H9 (cell line): Measurements from ENCODE around the gene NPR1. TPM values are rescaled to one million over a fixed set of nuclear protein-coding genes. Genes with fewer than 3 reads are reported as not detected.

ENCODE experiments used
- DNase-seq: peaks from one replicate; pipeline ENCODE4 v3.0.0-alpha.2; 2017
- H2AFZ ChIP-seq: one replicate; pipeline ENCODE4 v1.6.1; 2013; ENCODE audit warnings: mild to moderate bottlenecking, low read length, control low read depth, moderate library complexity
- H2AK5ac ChIP-seq: 2 replicates; pipeline ENCODE4 v1.6.1; 2013; ENCODE audit warnings: low read length, control low read depth, mixed read lengths; ENCODE audit not compliant: insufficient read length
- H2BK120ac ChIP-seq: one replicate; pipeline ENCODE4 v1.6.1; 2013; ENCODE audit warnings: low read depth, mild to moderate bottlenecking, low read length, control low read depth, inconsistent platforms; ENCODE audit not compliant: poor library complexity, severe bottlenecking
- H2BK12ac ChIP-seq: 2 replicates; pipeline ENCODE4 v1.6.1; 2013; ENCODE audit warnings: low read length, control low read depth, mixed read lengths, low read depth; ENCODE audit not compliant: insufficient read length
- H2BK15ac ChIP-seq: 2 replicates; pipeline ENCODE4 v1.6.1; 2013; ENCODE audit warnings: low read depth, low read length, control low read depth
- H2BK20ac ChIP-seq: one replicate; pipeline ENCODE4 v1.6.1; 2013; ENCODE audit warnings: low read depth, mild to moderate bottlenecking, low read length, control low read depth, inconsistent platforms; ENCODE audit not compliant: poor library complexity, severe bottlenecking
- H2BK5ac ChIP-seq: 2 replicates; pipeline ENCODE4 v1.6.1; 2013; ENCODE audit warnings: low read length, control low read depth, mixed read lengths; ENCODE audit not compliant: insufficient read length
- H3K14ac ChIP-seq: 2 replicates; pipeline ENCODE4 v1.6.1; 2013; ENCODE audit warnings: low read length, control low read depth; ENCODE audit not compliant: insufficient read depth
- H3K18ac ChIP-seq: 2 replicates; pipeline ENCODE4 v1.6.1; 2013; ENCODE audit warnings: low read depth, mild to moderate bottlenecking, mixed read lengths, low read length, control low read depth; ENCODE audit not compliant: insufficient read length
- H3K23ac ChIP-seq: 2 replicates; pipeline ENCODE4 v1.6.1; 2013; ENCODE audit warnings: low read length, control low read depth, mixed read lengths, low read depth; ENCODE audit not compliant: insufficient read length
- H3K23me2 ChIP-seq: 2 replicates; pipeline ENCODE4 v1.6.1; 2013; ENCODE audit warnings: low read depth, mild to moderate bottlenecking, mixed read lengths, low read length, control low read depth; ENCODE audit not compliant: insufficient read length, poor library complexity, severe bottlenecking
- H3K27ac ChIP-seq: 2 replicates; pipeline ENCODE4 v1.5.1; 2013; ENCODE audit warnings: low read length, control low read depth, mixed read lengths, low read depth; ENCODE audit not compliant: insufficient read length
- H3K27me3 ChIP-seq: 2 replicates; pipeline ENCODE4 v1.6.1; 2013; ENCODE audit warnings: low read length, control low read depth, inconsistent platforms; ENCODE audit not compliant: insufficient read depth
- H3K4ac ChIP-seq: 2 replicates; pipeline ENCODE4 v1.6.1; 2013; ENCODE audit warnings: low read depth, mild to moderate bottlenecking, control low read depth, inconsistent platforms, low read length, moderate library complexity
- H3K4me1 ChIP-seq: 2 replicates; pipeline ENCODE4 v1.6.1; 2013; ENCODE audit warnings: low read length, control low read depth, inconsistent platforms; ENCODE audit not compliant: insufficient read depth
- H3K4me2 ChIP-seq: 2 replicates; pipeline ENCODE4 v1.6.1; 2013; ENCODE audit warnings: low read length, control low read depth, mixed read lengths; ENCODE audit not compliant: insufficient read length, insufficient read depth
- H3K56ac ChIP-seq: 2 replicates; pipeline ENCODE4 v1.6.1; 2013; ENCODE audit warnings: low read depth, mild to moderate bottlenecking, mixed read lengths, low read length, control low read depth; ENCODE audit not compliant: insufficient read length
- H3K79me1 ChIP-seq: 2 replicates; pipeline ENCODE4 v1.6.1; 2013; ENCODE audit warnings: low read depth, mild to moderate bottlenecking, moderate library complexity, low read length, control low read depth, inconsistent platforms; ENCODE audit not compliant: insufficient read depth, poor library complexity, severe bottlenecking
- H3K79me2 ChIP-seq: 2 replicates; pipeline ENCODE4 v1.6.1; 2013; ENCODE audit warnings: low read length, control low read depth, inconsistent platforms; ENCODE audit not compliant: insufficient read depth
- H3K9ac ChIP-seq: 2 replicates; pipeline ENCODE4 v1.6.1; 2013; ENCODE audit warnings: low read length, control low read depth, mixed read lengths; ENCODE audit not compliant: insufficient read length; ENCODE audit errors: extremely low read depth
- H3K9me3 ChIP-seq: one replicate; pipeline ENCODE4 v1.6.1; 2013; ENCODE audit warnings: low read depth, low read length, inconsistent platforms; ENCODE audit not compliant: control insufficient read depth
- H3T11ph ChIP-seq: one replicate; pipeline ENCODE4 v1.6.1; 2013; ENCODE audit warnings: mild to moderate bottlenecking, low read length, control low read depth, inconsistent platforms
- H4K20me1 ChIP-seq: one replicate; pipeline ENCODE4 v1.6.1; 2013; ENCODE audit not compliant: control insufficient read depth, insufficient read length, insufficient read depth
- H4K5ac ChIP-seq: 2 replicates; pipeline ENCODE4 v1.6.1; 2013; ENCODE audit warnings: low read depth, mild to moderate bottlenecking, mixed read lengths, low read length, control low read depth; ENCODE audit not compliant: insufficient read length
- H4K8ac ChIP-seq: replicated peaks from 2 replicates; pipeline ENCODE4 v1.6.1; 2013; ENCODE audit warnings: low read length, control low read depth, mixed read lengths, low read depth; ENCODE audit not compliant: insufficient read length
- H4K91ac ChIP-seq: 2 replicates; pipeline ENCODE4 v1.6.1; 2013; ENCODE audit warnings: low read depth, mild to moderate bottlenecking, moderate library complexity, mixed read lengths, low read length, control low read depth; ENCODE audit not compliant: insufficient read length
- H3K27ac Mint-ChIP-seq, 3 experiments: 2 replicates in 2 of 3; 3 replicates in 1 of 3; pipeline ENCODE4 v1.8.0; 2020 to 2021; ENCODE audit warnings: mixed read lengths in 3 of 3, mild to moderate bottlenecking in 1 of 3, moderate library complexity in 1 of 3
- H3K27me3 Mint-ChIP-seq: 2 replicates; pipeline ENCODE4 v1.8.0; 2021; ENCODE audit warnings: low read depth, mild to moderate bottlenecking, moderate library complexity, mixed read lengths
- H3K36me3 Mint-ChIP-seq, 3 experiments: 2 replicates in 2 of 3; 3 replicates in 1 of 3; pipeline ENCODE4 v1.8.0; 2020 to 2021; ENCODE audit warnings: low read depth in 3 of 3, mixed read lengths in 3 of 3; ENCODE audit not compliant: insufficient read depth in 1 of 3
- H3K4me1 Mint-ChIP-seq, 2 experiments: 2 replicates each; pipeline ENCODE4 v1.8.0; 2020; ENCODE audit warnings: mixed read lengths in 2 of 2
- H3K4me3 Mint-ChIP-seq, 2 experiments: 2 replicates in 1 of 2; 3 replicates in 1 of 2; pipeline ENCODE4 v1.8.0; 2020 to 2021; ENCODE audit warnings: mild to moderate bottlenecking in 2 of 2, mixed read lengths in 2 of 2, moderate library complexity in 1 of 2
- H3K9me3 Mint-ChIP-seq, 2 experiments: 2 replicates in 1 of 2; 3 replicates in 1 of 2; pipeline ENCODE4 v1.8.0; 2020; ENCODE audit warnings: mild to moderate bottlenecking in 2 of 2, mixed read lengths in 2 of 2, moderate library complexity in 1 of 2
- WGBS: extraction: QIAGEN DNeasy Blood & Tissue Kit; methylation state at CpG from one replicate; pipeline ENCODE4 v1.1.7; 2013; ENCODE audit warnings: missing lambda C conversion rate, low lambda C conversion rate, mixed read lengths; ENCODE audit not compliant: insufficient read length; ENCODE audit errors: extremely low coverage; 5-methylcytosine and 5-hydroxymethylcytosine counted together
- total RNA-seq: library from RNA; stranded (reverse); gene quantifications from 2 replicates; pipeline ENCODE4 v1.2.1, GENCODE V29; 2021
- TF ChIP-seq, protein P1 (sequence below): fragments of 200-600 bp; sonication (generic); conservative IDR thresholded peaks from 3 replicates; pipeline ENCODE4 v1.8.0; 2021; ENCODE audit warnings: antibody characterized with exemption, mild to moderate bottlenecking

The NPR1 gene
- total RNA-seq, 1 experiment from 2014 or later = 8.6 TPM

DNA sequence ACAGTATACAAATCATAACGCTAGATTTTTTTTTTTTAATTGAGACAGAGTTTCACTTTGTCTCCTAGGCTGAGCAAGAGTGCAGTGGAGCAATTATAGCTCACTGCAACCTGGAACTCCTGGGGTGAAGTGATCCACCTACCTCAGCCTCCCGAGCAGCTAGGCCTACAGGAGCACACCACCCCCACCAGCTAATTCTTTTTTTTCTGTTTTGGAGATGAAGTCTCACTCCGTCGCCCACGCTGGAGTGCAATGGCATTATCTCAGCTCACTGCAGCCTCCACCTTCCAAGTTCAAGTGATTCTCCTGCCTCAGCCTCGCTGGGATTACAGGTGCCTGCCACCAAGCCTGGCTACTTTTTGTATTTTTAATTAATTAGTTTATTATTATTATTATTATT, 21.3 kb downstream of the NPR1 start:
- Mint-ChIP-seq H3K36me3 (no peaks in the 10 kb centered on the region), H3K4me3 (no peak overlapping the region), H3K4me1 (peaks cover 22 to 23% of the 10 kb centered on the region in 2 experiments), H3K27me3 (no peaks in the 10 kb centered on the region), H3K27ac (no peak overlapping the region), H3K9me3 (no peaks in the 10 kb centered on the region)
- Histone ChIP-seq H3K18ac (no peak overlapping the region), H3K4me2 (no peak overlapping the region), H2BK15ac (no peak overlapping the region), H2BK20ac (no peak overlapping the region), H3K27me3 (no peaks in the 10 kb centered on the region), H3K9ac (no peak overlapping the region), H3K79me1 (no peaks in the 10 kb centered on the region), H2BK120ac (no peak overlapping the region), H3K14ac (no peak overlapping the region), H3T11ph (no peak overlapping the region), H3K4ac (no peak overlapping the region), H4K20me1 (no peaks in the 10 kb centered on the region), H3K9me3 (no peaks in the 10 kb centered on the region), H4K91ac (no peak overlapping the region), H4K5ac (no peak overlapping the region), H4K8ac (no peak overlapping the region), H3K79me2 (no peaks in the 10 kb centered on the region), H3K23me2 (no peaks in the 10 kb centered on the region), H3K27ac (no peak overlapping the region), H2BK12ac (no peak overlapping the region), H2AFZ (no peak overlapping the region), H3K23ac (no peak overlapping the region), H2AK5ac (no peak overlapping the region), H3K4me1 (peaks cover 12% of the 10 kb centered on the region; the same call in 1 of the 2 replicates), H2BK5ac (no peak overlapping the region), H3K56ac (no peak overlapping the region)
- WGBS = no CpG with 5 or more reads among the region's 6 CpGs
- TF ChIP-seq, protein P1, sequence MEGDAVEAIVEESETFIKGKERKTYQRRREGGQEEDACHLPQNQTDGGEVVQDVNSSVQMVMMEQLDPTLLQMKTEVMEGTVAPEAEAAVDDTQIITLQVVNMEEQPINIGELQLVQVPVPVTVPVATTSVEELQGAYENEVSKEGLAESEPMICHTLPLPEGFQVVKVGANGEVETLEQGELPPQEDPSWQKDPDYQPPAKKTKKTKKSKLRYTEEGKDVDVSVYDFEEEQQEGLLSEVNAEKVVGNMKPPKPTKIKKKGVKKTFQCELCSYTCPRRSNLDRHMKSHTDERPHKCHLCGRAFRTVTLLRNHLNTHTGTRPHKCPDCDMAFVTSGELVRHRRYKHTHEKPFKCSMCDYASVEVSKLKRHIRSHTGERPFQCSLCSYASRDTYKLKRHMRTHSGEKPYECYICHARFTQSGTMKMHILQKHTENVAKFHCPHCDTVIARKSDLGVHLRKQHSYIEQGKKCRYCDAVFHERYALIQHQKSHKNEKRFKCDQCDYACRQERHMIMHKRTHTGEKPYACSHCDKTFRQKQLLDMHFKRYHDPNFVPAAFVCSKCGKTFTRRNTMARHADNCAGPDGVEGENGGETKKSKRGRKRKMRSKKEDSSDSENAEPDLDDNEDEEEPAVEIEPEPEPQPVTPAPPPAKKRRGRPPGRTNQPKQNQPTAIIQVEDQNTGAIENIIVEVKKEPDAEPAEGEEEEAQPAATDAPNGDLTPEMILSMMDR = no peak
- DNase-seq = no peak
